Fibroblast of mammary gland (primary cell): ENCODE results near the gene LRRC3.

Experiments
- DNase-seq: peaks from one replicate; pipeline ENCODE4 v3.0.0-alpha.2; 2010; ENCODE audit warnings: low read depth
- H3K4me3 ChIP-seq: 2 replicates; pipeline ENCODE4 v1.5.1; 2011; ENCODE audit warnings: low read depth, mild to moderate bottlenecking, low read length, moderate library complexity; ENCODE audit not compliant: control insufficient read depth
- TF ChIP-seq, protein P1 (sequence below): conservative IDR thresholded peaks from 2 replicates; pipeline ENCODE4 v1.5.1; 2011; ENCODE audit warnings: low read depth, low read length, inconsistent platforms; ENCODE audit not compliant: control insufficient read depth, insufficient read depth

The LRRC3 gene

GRCh38 chr21:44503901-44504399 is 48.6 kb downstream of the LRRC3 start:
- no peak for DNase-seq
- no peak overlapping the region for H3K4me3 ChIP-seq
- TF ChIP-seq, protein P1, sequence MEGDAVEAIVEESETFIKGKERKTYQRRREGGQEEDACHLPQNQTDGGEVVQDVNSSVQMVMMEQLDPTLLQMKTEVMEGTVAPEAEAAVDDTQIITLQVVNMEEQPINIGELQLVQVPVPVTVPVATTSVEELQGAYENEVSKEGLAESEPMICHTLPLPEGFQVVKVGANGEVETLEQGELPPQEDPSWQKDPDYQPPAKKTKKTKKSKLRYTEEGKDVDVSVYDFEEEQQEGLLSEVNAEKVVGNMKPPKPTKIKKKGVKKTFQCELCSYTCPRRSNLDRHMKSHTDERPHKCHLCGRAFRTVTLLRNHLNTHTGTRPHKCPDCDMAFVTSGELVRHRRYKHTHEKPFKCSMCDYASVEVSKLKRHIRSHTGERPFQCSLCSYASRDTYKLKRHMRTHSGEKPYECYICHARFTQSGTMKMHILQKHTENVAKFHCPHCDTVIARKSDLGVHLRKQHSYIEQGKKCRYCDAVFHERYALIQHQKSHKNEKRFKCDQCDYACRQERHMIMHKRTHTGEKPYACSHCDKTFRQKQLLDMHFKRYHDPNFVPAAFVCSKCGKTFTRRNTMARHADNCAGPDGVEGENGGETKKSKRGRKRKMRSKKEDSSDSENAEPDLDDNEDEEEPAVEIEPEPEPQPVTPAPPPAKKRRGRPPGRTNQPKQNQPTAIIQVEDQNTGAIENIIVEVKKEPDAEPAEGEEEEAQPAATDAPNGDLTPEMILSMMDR = no peak

DNA sequence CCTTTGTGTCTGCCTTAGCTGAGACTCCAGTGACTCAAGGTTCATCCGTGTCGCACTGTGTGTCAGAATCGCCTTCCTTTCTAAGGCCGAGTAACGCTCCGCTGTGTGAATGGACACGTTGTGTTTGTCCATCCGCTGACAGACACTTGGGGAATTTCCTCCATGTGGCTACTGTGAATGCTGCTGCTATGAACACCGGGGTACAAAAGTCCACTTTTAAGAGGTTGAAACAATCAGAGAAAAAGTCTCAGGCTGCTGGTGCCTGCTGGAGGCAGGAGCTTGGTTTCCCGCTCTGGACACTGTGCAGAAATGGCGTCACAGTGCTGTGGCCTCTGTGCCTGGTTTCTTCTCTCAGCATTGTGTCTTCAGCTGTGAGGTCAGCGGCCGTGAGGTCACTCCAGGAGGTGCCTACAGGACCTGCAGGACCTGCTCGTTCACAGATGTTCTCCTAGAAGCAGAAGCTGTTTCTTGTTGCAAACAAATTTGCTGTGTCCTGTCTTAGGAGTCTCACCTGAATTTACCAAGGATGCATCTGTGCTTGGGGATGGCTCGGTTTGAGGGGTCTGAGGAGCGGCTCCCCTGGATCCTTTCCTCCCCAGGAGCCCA is 50.5 kb downstream of the LRRC3 start:
- no peak overlapping the region for H3K4me3 ChIP-seq
- no peak for DNase-seq
- TF ChIP-seq, protein P1 = no peak

DNA sequence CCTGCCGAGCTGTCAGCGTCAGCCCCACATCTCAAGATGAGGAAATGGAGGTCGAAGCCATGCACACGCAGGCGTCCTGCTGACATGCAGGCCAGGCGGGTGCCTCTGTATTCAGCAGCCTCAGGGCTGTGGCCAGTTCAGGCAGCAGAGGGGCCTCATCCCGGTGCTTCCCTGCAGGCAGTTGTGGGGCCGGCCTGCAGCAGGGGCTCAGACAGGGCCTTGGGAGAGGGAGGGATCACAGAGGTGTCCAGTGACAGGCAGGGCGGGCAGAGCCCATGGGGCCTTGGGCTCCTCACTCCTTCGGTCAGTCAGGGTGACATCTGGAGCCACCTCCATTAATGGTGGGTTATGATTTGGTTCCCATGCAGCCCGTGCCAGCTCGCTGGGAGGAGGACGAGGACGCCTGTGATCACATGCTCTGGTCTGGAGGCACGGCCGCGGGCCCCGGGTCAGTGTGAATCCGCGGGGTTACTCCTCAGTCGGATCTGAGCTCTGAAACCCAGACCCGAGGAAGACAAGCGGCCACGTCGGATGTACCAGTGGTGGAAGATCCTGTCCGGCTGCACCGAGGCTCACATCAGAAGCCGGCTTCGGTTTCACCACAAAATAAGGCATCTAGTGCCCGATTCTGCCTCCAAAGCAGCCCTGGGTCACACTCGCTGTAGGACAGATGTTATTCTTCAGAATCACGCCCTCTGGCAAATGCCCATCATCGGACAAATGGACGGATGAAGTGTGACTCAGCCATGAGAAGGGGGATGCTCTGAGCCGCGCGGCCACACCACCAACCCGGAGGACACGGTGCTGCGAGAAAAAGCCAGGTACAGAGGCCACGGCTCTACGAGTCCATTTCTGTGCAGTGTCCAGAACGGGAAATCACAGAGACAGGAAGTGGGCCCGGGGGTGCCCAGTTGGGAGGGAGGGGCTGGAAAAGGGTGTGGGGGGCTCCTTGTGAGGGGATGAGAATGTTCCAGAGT is 51.3 kb downstream of the LRRC3 start:
- no peak for DNase-seq
- TF ChIP-seq, protein P1 = no peak
- no peak overlapping the region for H3K4me3 ChIP-seq

- DNase-seq = no peak
- H3K4me3 ChIP-seq = no peak overlapping the region
- TF ChIP-seq, protein P1 = no peak
Measured at GRCh38 chr21:44507673-44508425, 52.5 kb downstream of the LRRC3 start.

DNA sequence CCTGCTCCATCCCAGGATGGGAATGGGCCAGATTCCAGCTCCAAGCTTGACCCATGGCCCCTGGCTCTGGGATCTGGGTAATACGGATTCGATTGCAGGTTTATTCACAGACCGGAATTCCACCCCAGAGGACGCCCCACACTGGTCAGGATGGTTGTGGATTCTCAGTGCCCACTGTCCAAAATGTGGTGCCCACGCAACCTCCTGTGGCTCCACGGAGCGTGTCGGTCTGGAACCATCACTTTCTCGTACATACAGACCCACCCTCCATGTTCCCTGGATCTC is 53.1 kb downstream of the LRRC3 start:
- TF ChIP-seq, protein P1 = no peak
- H3K4me3 ChIP-seq = no peak overlapping the region
- DNase-seq = no peak

DNA sequence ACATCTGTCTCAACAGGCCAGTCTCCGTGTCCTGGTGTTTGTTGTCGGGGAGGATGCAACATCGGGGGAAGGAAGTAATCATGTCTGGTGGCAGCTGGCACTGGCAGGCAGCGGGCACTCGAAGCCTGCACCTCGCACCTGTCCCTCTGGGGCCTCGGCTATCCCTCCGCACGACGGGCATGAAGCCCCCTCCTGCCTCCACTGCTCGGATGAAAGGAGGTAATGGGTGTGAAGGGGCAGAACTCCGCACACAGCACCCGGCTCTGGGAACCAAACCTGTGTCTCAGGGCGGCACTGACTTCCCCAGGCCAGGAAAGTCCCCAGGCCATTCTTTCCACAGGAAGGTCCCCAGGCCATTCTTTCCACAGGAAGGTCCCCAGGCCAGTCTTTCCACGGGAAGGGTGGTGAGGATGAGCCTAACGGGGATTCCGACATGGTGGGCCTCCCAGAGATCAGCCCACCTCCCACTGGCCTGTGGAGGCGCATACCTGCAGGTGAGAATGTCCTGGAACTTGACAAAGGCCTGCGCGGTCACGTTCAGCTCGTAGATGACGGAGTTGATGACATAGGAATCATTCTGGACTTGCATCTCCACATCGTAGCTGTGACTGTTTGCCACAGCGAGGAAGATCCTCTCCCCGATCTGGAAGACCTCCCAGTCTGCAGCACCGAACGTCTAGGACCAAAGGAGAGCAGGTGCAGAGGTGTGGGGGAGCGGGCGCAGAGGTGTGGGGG is 53.6 kb downstream of the LRRC3 start:
- DNase-seq = no peak
- TF ChIP-seq, protein P1 = no peak

More for the DNA sequence above, 53.6 kb downstream of the LRRC3 start:
- H3K4me3 ChIP-seq = no peak overlapping the region
